K562 (cell line): ENCODE measurements around the gene FEN1. TPM values are rescaled to one million over a fixed set of nuclear protein-coding genes. Genes with fewer than 3 reads are reported as not detected.
A peak's percentile ranks its signal among the peaks of the same experiment; 100 is the strongest.

Source experiments
- CHCHD3 ChIP-seq: fragments of 250-450 bp; sonication (Bioruptor Pico); IDR thresholded peaks from 2 replicates; pipeline ENCODE4 v2.1.2; 2022; ENCODE audit warnings: mild to moderate bottlenecking
- CHD2 ChIP-seq: IDR thresholded peaks from 2 replicates; pipeline ENCODE4 v1.6.1; 2011; ENCODE audit warnings: low read depth, low read length
- ERF ChIP-seq: fragments of 450-650 bp; formaldehyde crosslinking; IDR thresholded peaks from 2 replicates; pipeline ENCODE4 v1.4.0; 2020; ENCODE audit warnings: mild to moderate bottlenecking, mixed read lengths
- FOXK1 ChIP-seq: sonication (generic); formaldehyde crosslinking; IDR thresholded peaks from 2 replicates; pipeline ENCODE4 v1.8.0; 2022; ENCODE audit warnings: missing genetic modification reagents, mild to moderate bottlenecking, borderline replicate concordance
- FOXP1 ChIP-seq: sonication (generic); formaldehyde crosslinking; IDR thresholded peaks from 2 replicates; pipeline ENCODE4 v1.8.0; 2022; ENCODE audit warnings: mild to moderate bottlenecking, missing genetic modification reagents
- HSF4 ChIP-seq: fragments of 250-450 bp; sonication (Bioruptor Pico); IDR thresholded peaks from 2 replicates; pipeline ENCODE4 v2.1.2; 2022; ENCODE audit warnings: mild to moderate bottlenecking, moderate library complexity, borderline replicate concordance
- KLF16 ChIP-seq: IDR thresholded peaks from 2 replicates; pipeline ENCODE4 v1.6.1; 2016; ENCODE audit warnings: antibody characterized with exemption
- MYNN ChIP-seq, 2 experiments: sonication (generic); formaldehyde crosslinking in 1 of 2; IDR thresholded peaks; 2 replicates each; pipeline versions ENCODE4 v1.5.0 to v1.6.1; 2016 to 2020; ENCODE audit warnings: antibody characterized with exemption in 1 of 2, missing genetic modification reagents in 1 of 2
- OTX1 ChIP-seq: fragments of 450-650 bp; formaldehyde crosslinking; IDR thresholded peaks from 2 replicates; pipeline ENCODE4 v1.4.0; 2022; ENCODE audit warnings: mild to moderate bottlenecking
- POLR2G ChIP-seq: fragments of 200-400 bp; formaldehyde crosslinking; IDR thresholded peaks from 2 replicates; pipeline ENCODE4 v1.6.1; 2017; ENCODE audit warnings: low read depth, mild to moderate bottlenecking, antibody characterized with exemption, low read length, moderate library complexity
- SUPT5H ChIP-seq: fragments of 450-650 bp; IDR thresholded peaks from 2 replicates; pipeline ENCODE4 v1.6.1; 2016
- TAF9B ChIP-seq: fragments of 450-650 bp; IDR thresholded peaks from 2 replicates; pipeline ENCODE4 v1.6.1; 2018; ENCODE audit warnings: mild to moderate bottlenecking; ENCODE audit not compliant: partially characterized antibody
- ZNF274 ChIP-seq: IDR thresholded peaks from 2 replicates; pipeline ENCODE4 v1.6.1; 2011; ENCODE audit warnings: low read depth, mild to moderate bottlenecking, low read length, moderate library complexity, borderline replicate concordance
- ZNF586 ChIP-seq: fragments of 450-650 bp; formaldehyde crosslinking; conservative IDR thresholded peaks from 2 replicates; pipeline ENCODE4 v1.4.0; 2020; ENCODE audit warnings: mild to moderate bottlenecking, moderate library complexity
- ZNF76 ChIP-seq: fragments of 250-450 bp; sonication (Bioruptor Pico); IDR thresholded peaks from 2 replicates; pipeline ENCODE4 v1.4.0; 2020; ENCODE audit warnings: mild to moderate bottlenecking, moderate library complexity, borderline replicate concordance
- polyA plus RNA-seq, 8 experiments: library from polyadenylated mRNA; depleted of rRNA in 4 of 8; stranded (reverse) in 5 of 8; unstranded in 3 of 8; fragments of >200 nt; fragmentation: Nextera tagmentation in 2 of 8; fragmentation: Illumina TruSeq in 1 of 8; extraction: Ambion mirVana in 2 of 8; extraction: Trizol in 1 of 8; gene quantifications; 2 replicates each; pipeline versions ENCODE4 v1.2.1 to v1.2.3, GENCODE V29; 2011 to 2014; ENCODE audit warnings: inconsistent platforms in 1 of 8, missing spikeins in 1 of 8
- total RNA-seq, 7 experiments: library from RNA; depleted of rRNA in 6 of 7; stranded (reverse); fragments of >200 nt in 6 of 7; fragmentation: Illumina TruSeq in 2 of 7; extraction: Trizol in 2 of 7; gene quantifications; 2 replicates each; pipeline versions ENCODE4 v1.2.1 to v1.2.3, GENCODE V29; 2011 to 2021; ENCODE audit warnings: low replicate concordance in 1 of 7
- TF ChIP-seq, protein P1 (sequence below), 2 experiments: fragments of 150-350 bp in 1 of 2; IDR thresholded peaks; 2 replicates each; pipeline ENCODE4 v1.6.1; 2012 to 2016; ENCODE audit warnings: low read depth in 2 of 2, low read length in 2 of 2, mild to moderate bottlenecking in 1 of 2, moderate library complexity in 1 of 2
- TF ChIP-seq, protein P2 (sequence below): fragments of 250-450 bp; sonication (Bioruptor Pico); IDR thresholded peaks from 2 replicates; pipeline ENCODE4 v1.9.0; 2021; ENCODE audit warnings: mild to moderate bottlenecking
- TF ChIP-seq, protein P3 (sequence below): fragments of 250-450 bp; sonication (Bioruptor Pico); IDR thresholded peaks from 2 replicates; pipeline ENCODE4 v1.5.0; 2022; ENCODE audit warnings: mild to moderate bottlenecking

Gene FEN1
- total and polyA plus RNA-seq, 9 of the 15 experiments (the other 6 are each of a cell fraction or from before 2014, with no cell fraction given): 58.1 to 156 (median 137) TPM

DNA sequence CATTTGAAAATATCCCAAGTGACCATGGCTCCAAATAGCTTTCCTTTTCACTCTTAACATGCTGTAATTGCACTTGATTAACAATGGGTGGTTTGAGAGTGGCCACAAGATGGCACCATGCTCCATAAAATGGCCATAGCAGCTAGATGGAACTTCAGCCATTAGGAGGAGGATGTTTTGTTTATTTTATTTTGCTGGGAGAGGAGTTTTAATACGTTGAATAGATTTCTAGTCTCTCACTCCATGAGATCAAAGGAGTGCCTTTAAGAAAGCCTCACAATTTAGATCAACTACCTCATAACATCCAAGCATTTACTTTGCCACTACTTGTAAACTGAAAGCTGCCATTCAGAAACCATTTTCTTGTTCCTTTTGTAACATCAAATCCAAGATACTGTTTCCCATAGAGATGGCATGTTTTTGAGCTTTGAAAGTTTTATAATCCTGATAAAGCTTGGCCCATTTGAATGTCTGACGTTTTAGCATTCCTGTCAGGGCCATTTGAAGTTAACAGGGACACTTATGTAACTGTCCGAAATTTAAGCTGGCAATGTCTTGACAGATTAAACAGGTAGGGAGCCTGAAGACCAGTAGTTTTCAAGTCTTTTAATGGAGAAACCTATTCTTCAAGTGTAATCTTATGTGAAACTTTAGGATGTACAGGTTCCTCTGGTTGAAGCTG, 4.7 kb downstream of the FEN1 start (continued):
- TF ChIP-seq TAF9B (no peak), CHCHD3 (CRISPR knock-in tag) (peak; percentile 61; the same call in 1 of the 2 replicates), ERF (0 out of 2 replicates have a peak, but pooled peaks have one; percentile 6), MYNN (IDR thresholded peaks at IDR 0.05) (0 out of 2 replicates have a peak, but pooled peaks have one; percentile 31), MYNN (CRISPR knock-in tag; IDR thresholded peaks at IDR 0.05) (no peak), CHD2 (no peak), KLF16 (0 out of 2 replicates have a peak, but pooled peaks have one; percentile 28), OTX1 (CRISPR knock-in tag) (no peak), ZNF76 (CRISPR knock-in tag) (no peak), SUPT5H (peak; percentile 12), FOXP1 (CRISPR knock-in tag) (no peak), ZNF274 (no peak), ZNF586 (CRISPR knock-in tag) (0 out of 2 replicates have a peak, but pooled peaks have one; percentile 64), POLR2G (peak; percentile 43), HSF4 (CRISPR knock-in tag) (no peak), FOXK1 (CRISPR knock-in tag) (no peak)
- TF ChIP-seq, protein P1, sequence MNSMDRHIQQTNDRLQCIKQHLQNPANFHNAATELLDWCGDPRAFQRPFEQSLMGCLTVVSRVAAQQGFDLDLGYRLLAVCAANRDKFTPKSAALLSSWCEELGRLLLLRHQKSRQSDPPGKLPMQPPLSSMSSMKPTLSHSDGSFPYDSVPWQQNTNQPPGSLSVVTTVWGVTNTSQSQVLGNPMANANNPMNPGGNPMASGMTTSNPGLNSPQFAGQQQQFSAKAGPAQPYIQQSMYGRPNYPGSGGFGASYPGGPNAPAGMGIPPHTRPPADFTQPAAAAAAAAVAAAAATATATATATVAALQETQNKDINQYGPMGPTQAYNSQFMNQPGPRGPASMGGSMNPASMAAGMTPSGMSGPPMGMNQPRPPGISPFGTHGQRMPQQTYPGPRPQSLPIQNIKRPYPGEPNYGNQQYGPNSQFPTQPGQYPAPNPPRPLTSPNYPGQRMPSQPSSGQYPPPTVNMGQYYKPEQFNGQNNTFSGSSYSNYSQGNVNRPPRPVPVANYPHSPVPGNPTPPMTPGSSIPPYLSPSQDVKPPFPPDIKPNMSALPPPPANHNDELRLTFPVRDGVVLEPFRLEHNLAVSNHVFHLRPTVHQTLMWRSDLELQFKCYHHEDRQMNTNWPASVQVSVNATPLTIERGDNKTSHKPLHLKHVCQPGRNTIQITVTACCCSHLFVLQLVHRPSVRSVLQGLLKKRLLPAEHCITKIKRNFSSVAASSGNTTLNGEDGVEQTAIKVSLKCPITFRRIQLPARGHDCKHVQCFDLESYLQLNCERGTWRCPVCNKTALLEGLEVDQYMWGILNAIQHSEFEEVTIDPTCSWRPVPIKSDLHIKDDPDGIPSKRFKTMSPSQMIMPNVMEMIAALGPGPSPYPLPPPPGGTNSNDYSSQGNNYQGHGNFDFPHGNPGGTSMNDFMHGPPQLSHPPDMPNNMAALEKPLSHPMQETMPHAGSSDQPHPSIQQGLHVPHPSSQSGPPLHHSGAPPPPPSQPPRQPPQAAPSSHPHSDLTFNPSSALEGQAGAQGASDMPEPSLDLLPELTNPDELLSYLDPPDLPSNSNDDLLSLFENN (IDR thresholded peaks at IDR 0.05; ENCODE audit: low read depth in 2 of 2, low read length in 2 of 2): no peak
- TF ChIP-seq, protein P2, sequence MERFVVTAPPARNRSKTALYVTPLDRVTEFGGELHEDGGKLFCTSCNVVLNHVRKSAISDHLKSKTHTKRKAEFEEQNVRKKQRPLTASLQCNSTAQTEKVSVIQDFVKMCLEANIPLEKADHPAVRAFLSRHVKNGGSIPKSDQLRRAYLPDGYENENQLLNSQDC (CRISPR knock-in tag): no peak
- TF ChIP-seq, protein P3, sequence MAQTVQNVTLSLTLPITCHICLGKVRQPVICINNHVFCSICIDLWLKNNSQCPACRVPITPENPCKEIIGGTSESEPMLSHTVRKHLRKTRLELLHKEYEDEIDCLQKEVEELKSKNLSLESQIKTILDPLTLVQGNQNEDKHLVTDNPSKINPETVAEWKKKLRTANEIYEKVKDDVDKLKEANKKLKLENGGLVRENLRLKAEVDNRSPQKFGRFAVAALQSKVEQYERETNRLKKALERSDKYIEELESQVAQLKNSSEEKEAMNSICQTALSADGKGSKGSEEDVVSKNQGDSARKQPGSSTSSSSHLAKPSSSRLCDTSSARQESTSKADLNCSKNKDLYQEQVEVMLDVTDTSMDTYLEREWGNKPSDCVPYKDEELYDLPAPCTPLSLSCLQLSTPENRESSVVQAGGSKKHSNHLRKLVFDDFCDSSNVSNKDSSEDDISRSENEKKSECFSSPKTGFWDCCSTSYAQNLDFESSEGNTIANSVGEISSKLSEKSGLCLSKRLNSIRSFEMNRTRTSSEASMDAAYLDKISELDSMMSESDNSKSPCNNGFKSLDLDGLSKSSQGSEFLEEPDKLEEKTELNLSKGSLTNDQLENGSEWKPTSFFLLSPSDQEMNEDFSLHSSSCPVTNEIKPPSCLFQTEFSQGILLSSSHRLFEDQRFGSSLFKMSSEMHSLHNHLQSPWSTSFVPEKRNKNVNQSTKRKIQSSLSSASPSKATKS (CRISPR knock-in tag): no peak
